Gastroesophageal sphincter (tissue), 4 donors: Measurements from ENCODE around the gene ARFRP1. TPM values are rescaled to one million over a fixed set of nuclear protein-coding genes. Genes with fewer than 3 reads are reported as not detected.
"Not testable (repeated sequence)": the region's sequence is repeated elsewhere in the genome, so short reads cannot be mapped to it uniquely, and the experiment has no call there.

Experiments
- ATAC-seq: fragments of 150-250 bp; one replicate; pipeline ENCODE4 v1.9.1; 2016; ENCODE audit warnings: mild to moderate bottlenecking, moderate library complexity
- H3K27ac ChIP-seq, 4 donors: fragments of 200-600 bp; sonication (generic) in 3 of 4; 1 replicate in 3 of 4; 2 replicates in 1 of 4; pipeline ENCODE4 v1.5.1; 2016 to 2019
- H3K27me3 ChIP-seq: fragments of 200-600 bp; sonication (generic); one replicate; pipeline ENCODE4 v1.5.1; 2019
- H3K36me3 ChIP-seq, 2 donors: fragments of 200-600 bp; sonication (generic); one replicate each; pipeline ENCODE4 v1.5.1; 2019; ENCODE audit warnings: control low read depth in 1 of 2
- H3K4me1 ChIP-seq, 3 donors: fragments of 200-600 bp; sonication (generic); 1 replicate in 2 of 3; 2 replicates in 1 of 3; pipeline ENCODE4 v1.5.1; 2016 to 2019; ENCODE audit warnings: control low read depth in 2 of 3
- H3K4me3 ChIP-seq, 2 donors: fragments of 200-600 bp; sonication (generic); one replicate each; pipeline ENCODE4 v1.5.1; 2019; ENCODE audit warnings: mild to moderate bottlenecking in 1 of 2, moderate library complexity in 1 of 2
- H3K9me3 ChIP-seq, 3 donors: fragments of 200-600 bp; sonication (generic); one replicate each; pipeline ENCODE4 v1.5.1; 2017 to 2019; ENCODE audit warnings: control low read depth in 2 of 3
- CTCF ChIP-seq, 4 experiments: fragments of 200-600 bp in 2 of 4; fragments of 450-650 bp in 2 of 4; sonication (generic) in 1 of 4; IDR thresholded peaks; one replicate each; pipeline ENCODE4 v1.5.1; 2017 to 2019; ENCODE audit warnings: antibody characterized with exemption in 4 of 4, mild to moderate bottlenecking in 2 of 4, moderate library complexity in 2 of 4
- EP300 ChIP-seq: sonication (generic); formaldehyde crosslinking; IDR thresholded peaks from one replicate; pipeline ENCODE4 v1.6.1; 2017; ENCODE audit warnings: antibody characterized with exemption, mild to moderate bottlenecking
- POLR2A ChIP-seq, 2 donors: fragments of 450-650 bp; IDR thresholded peaks; one replicate each; pipeline ENCODE4 v1.6.1; 2017; ENCODE audit warnings: antibody characterized with exemption in 2 of 2, mild to moderate bottlenecking in 2 of 2, moderate library complexity in 1 of 2
- POLR2AphosphoS5 ChIP-seq: sonication (generic); formaldehyde crosslinking; IDR thresholded peaks from one replicate; pipeline ENCODE4 v1.6.1; 2017; ENCODE audit warnings: antibody characterized with exemption
- WGBS, 2 donors: methylation state at CpG; one replicate each; pipeline ENCODE4 v1.1.5; 2018; ENCODE audit warnings: low coverage in 1 of 2; 5-methylcytosine and 5-hydroxymethylcytosine counted together
- total RNA-seq, 4 donors: library from RNA; depleted of rRNA; stranded (reverse); fragments of >200 nt; gene quantifications; one replicate each; pipeline ENCODE4 v1.1.0, GENCODE V29; 2016

ARFRP1 gene
- total RNA-seq, 4 donors from 2014 or later = 38.9 to 56.4 (median 49.0) TPM

DNA sequence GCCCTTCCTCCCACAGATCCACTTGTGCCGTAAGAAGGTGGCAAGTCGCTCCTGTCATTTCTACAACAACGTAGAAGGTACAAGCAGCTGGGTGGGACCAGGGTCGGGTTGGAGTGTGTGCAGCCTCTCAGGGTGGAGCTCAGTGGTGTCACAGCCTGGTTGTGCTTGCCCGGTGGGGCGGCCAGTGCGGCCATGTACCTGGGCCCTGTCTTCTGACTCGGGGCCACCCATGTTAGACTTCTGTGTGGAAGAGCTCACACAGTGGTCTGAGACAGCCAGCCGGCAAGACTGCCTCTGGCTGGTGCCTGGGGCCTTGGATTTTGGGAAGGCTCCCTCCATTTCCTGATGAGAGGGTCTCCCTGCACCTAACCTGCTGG lies 45.0 kb downstream of the ARFRP1 start:
- Histone ChIP-seq H3K27me3 (no peaks in the 10 kb centered on the region), H3K4me1 (peaks cover 0 to 30% (median 9%) of the 10 kb centered on the region in 3 donors), H3K27ac (no peak overlapping the region), H3K9me3 (no peaks in the 10 kb centered on the region), H3K36me3 (peaks cover 0 to 73% of the 10 kb centered on the region in 2 donors), H3K4me3 (no peak overlapping the region)
- TF ChIP-seq EP300 = no peak
- TF ChIP-seq POLR2AphosphoS5 = no peak
- WGBS, 2 donors = no CpG with 5 or more reads among the region's 9 CpGs
- ATAC-seq = no peak

DNA sequence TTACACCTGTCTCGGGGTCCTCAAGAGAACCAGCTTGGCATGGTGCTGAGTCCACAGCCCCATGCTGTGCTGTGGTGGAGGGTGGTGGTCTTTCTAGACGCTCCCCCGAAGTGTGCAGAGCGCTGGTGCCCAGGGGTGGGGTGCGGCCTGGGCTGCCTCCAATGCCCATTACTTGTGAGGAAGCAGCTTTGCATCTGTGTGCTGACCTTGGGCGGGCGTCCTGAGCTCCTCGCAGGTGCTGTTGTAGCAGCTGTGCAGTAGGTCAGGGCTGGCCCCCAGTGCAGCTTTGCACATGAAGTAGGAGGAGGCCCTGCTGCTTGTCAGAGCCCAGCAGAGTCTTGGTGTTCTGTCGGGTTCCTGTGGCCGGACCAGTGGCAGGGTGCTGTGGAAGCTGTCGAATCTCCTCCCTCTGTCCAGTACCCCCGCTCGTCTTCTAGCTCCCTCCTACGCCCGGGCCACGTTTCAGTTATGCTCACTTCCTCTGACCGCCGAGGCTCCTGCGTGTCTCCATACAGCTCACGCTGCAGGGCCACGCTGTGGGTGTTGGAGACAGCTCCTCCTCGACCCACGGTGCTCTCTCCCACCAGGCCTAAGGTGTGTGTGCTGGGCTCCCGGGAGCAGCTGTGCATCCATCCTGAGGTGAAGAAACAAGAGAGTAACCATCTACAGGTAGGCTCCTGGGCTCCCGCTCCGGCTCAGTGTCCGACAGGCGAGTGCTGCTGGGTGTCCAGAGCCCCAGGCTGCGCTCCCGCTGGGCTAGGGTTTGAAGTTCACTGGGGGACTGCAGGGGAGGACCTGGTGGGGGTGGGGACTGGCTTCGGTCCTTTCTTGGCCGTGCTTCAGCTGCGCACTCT lies 45.6 kb downstream of the ARFRP1 start:
- WGBS, 2 donors = 83% methylated on average over 2 to 5 of the region's 33 CpGs
- Histone ChIP-seq H3K36me3 (peaks cover 0 to 67% of the 10 kb centered on the region in 2 donors), H3K27me3 (no peaks in the 10 kb centered on the region), H3K4me1 (peaks cover 0 to 36% (median 14%) of the 10 kb centered on the region in 3 donors), H3K27ac (no peak overlapping the region), H3K9me3 (no peaks in the 10 kb centered on the region), H3K4me3 (no peak overlapping the region)
- ATAC-seq = no peak
- no peak for TF ChIP-seq EP300
- TF ChIP-seq CTCF (IDR thresholded peaks at IDR 0.05) = no peak
- no peak for TF ChIP-seq POLR2AphosphoS5
- no peak for TF ChIP-seq POLR2A (IDR thresholded peaks at IDR 0.05)

- peaks cover 0 to 45% (median 14%) of the 10 kb centered on the region in 3 donors for H3K4me1 ChIP-seq
Observed at GRCh38 chr20:63661108-63661507, 46.7 kb downstream of the ARFRP1 start.

GRCh38 chr20:63660622-63661021 lies 47.2 kb downstream of the ARFRP1 start:
- Histone ChIP-seq H3K36me3 (peaks cover 0 to 51% of the 10 kb centered on the region in 2 donors), H3K9me3 (no peaks in the 10 kb centered on the region), H3K27me3 (no peaks in the 10 kb centered on the region), H3K27ac (no peak overlapping the region), H3K4me3 (no peak overlapping the region), H3K4me1 (peaks cover 0 to 45% (median 14%) of the 10 kb centered on the region in 3 donors)
- no peak for ATAC-seq
- 70 to 72% methylated on average over 2 to 6 of the region's 8 CpGs for WGBS, 2 donors
- TF ChIP-seq EP300 (no peak), CTCF (IDR thresholded peaks at IDR 0.05) (no peak), POLR2AphosphoS5 (no peak), POLR2A (IDR thresholded peaks at IDR 0.05) (no peak)

More at GRCh38 chr20:63661108-63661507, 46.7 kb downstream of the ARFRP1 start:
- Histone ChIP-seq H3K27ac (no peak overlapping the region), H3K27me3 (no peaks in the 10 kb centered on the region), H3K9me3 (no peaks in the 10 kb centered on the region), H3K4me3 (no peak overlapping the region), H3K36me3 (peaks cover 0 to 56% of the 10 kb centered on the region in 2 donors)
- ATAC-seq = no peak
- 91 to 96% methylated on average over 4 to 9 of the region's 22 CpGs for WGBS, 2 donors
- TF ChIP-seq POLR2A (IDR thresholded peaks at IDR 0.05) (no peak), EP300 (no peak), POLR2AphosphoS5 (no peak), CTCF (IDR thresholded peaks at IDR 0.05) (no peak)

DNA sequence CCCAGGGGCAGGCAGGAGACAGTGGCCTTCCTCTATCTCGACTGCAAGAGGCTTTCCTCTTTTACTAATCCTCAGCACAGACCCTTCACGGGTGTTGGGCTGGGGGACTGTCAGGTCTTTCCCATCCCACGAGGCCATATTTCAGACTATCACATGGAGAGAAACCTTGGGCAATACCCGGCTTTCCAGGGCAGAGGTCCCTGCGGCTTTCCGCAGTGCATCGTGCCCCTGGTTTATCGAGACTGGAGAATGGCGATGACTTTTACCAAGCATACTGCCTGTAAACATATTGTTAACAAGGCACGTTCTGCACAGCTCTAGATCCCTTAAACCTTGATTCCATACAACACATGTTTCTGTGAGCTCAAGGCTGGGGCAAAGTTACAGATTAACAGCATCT lies 47.6 kb downstream of the ARFRP1 start:
- H3K27me3 ChIP-seq, H3K27ac ChIP-seq, H3K4me3 ChIP-seq, H3K9me3 ChIP-seq, ATAC-seq: not testable (repeated sequence)
- WGBS, 2 donors = 88% methylated on average over 3 to 6 of the region's 10 CpGs
- peaks cover 0 to 42% (median 14%) of the 10 kb centered on the region in 3 donors for H3K4me1 ChIP-seq
- H3K36me3 ChIP-seq = peaks cover 0 to 47% of the 10 kb centered on the region in 2 donors

- ATAC-seq = no peak
- Histone ChIP-seq H3K9me3 (no peaks in the 10 kb centered on the region), H3K27me3 (no peaks in the 10 kb centered on the region), H3K27ac (peak overlapping the region in 3 of 4 donors; percentile 87 to 95 (median 92)), H3K36me3 (peaks cover 0 to 39% of the 10 kb centered on the region in 2 donors), H3K4me3 (peak overlapping the region in 1 of 2 donors; percentile 74), H3K4me1 (peaks cover 0 to 37% (median 14%) of the 10 kb centered on the region in 3 donors)
- WGBS, 2 donors = 92% methylated on average over 2 of the region's 13 CpGs; no CpG with 5 or more reads in 1 of the 2 donors
- TF ChIP-seq POLR2AphosphoS5 = no peak
- no peak for TF ChIP-seq CTCF (IDR thresholded peaks at IDR 0.05)
- TF ChIP-seq EP300 = no peak
- TF ChIP-seq POLR2A (IDR thresholded peaks at IDR 0.05) = no peak
Observed at GRCh38 chr20:63659370-63659769, 48.4 kb downstream of the ARFRP1 start.
